Thymus (tissue), 11 donors: Measurements from ENCODE around the gene ZCCHC7. TPM values are rescaled to one million over a fixed set of nuclear protein-coding genes. Genes with fewer than 3 reads are reported as not detected.
"Not testable (repeated sequence)": the region's sequence is repeated elsewhere in the genome, so short reads cannot be mapped to it uniquely, and the experiment has no call there.

Experiments
- DNase-seq, 9 donors: peaks; one replicate each; pipeline ENCODE4 v3.0.0-alpha.2; 2013; ENCODE audit warnings: low spot score in 9 of 9, low read depth in 6 of 9, missing footprints in 1 of 9
- H3K27ac ChIP-seq, 2 donors: one replicate each; pipeline ENCODE4 v1.5.1; 2013; ENCODE audit warnings: control low read depth in 1 of 2, low read depth in 1 of 2, low read length in 1 of 2, mild to moderate bottlenecking in 1 of 2, moderate library complexity in 1 of 2
- H3K27me3 ChIP-seq, 2 donors: one replicate each; pipeline ENCODE4 v1.5.1; 2013; ENCODE audit warnings: low read length in 1 of 2; ENCODE audit not compliant: control insufficient read depth in 2 of 2, insufficient read depth in 1 of 2
- H3K36me3 ChIP-seq, 2 donors: one replicate each; pipeline ENCODE4 v1.5.1; 2013; ENCODE audit warnings: low read length in 1 of 2, mild to moderate bottlenecking in 1 of 2, moderate library complexity in 1 of 2; ENCODE audit not compliant: control insufficient read depth in 2 of 2, insufficient read depth in 2 of 2
- H3K4me1 ChIP-seq, 2 donors: one replicate each; pipeline ENCODE4 v1.5.1; 2013; ENCODE audit warnings: low read length in 2 of 2; ENCODE audit not compliant: control insufficient read depth in 2 of 2, insufficient read depth in 2 of 2
- H3K4me3 ChIP-seq, 2 donors: one replicate each; pipeline ENCODE4 v1.5.1; 2013; ENCODE audit warnings: low read length in 2 of 2, control low read depth in 1 of 2, mild to moderate bottlenecking in 1 of 2
- H3K9me3 ChIP-seq, 2 donors: one replicate each; pipeline ENCODE4 v1.5.1; 2013; ENCODE audit warnings: low read length in 1 of 2, mild to moderate bottlenecking in 1 of 2; ENCODE audit not compliant: control insufficient read depth in 2 of 2, insufficient read depth in 1 of 2
- WGBS: extraction: QIAGEN DNeasy Blood & Tissue Kit; methylation state at CpG from one replicate; pipeline ENCODE4 v1.1.7; 2013; 5-methylcytosine and 5-hydroxymethylcytosine counted together
- polyA plus RNA-seq: library from polyadenylated mRNA; stranded (reverse); fragments of 200-250 nt; gene quantifications from one replicate; pipeline ENCODE4 v1.2.3, GENCODE V29; 2013
- total RNA-seq: library from RNA; stranded (reverse); fragments of 120-200 nt; gene quantifications from one replicate; pipeline ENCODE4 v1.2.4, GENCODE V29; 2013
- donor health status: healthy.

The ZCCHC7 gene
- total and polyA plus RNA-seq, 2 donors, result 21.8 to 22.6 TPM

GRCh38 chr9:37155601-37156000 lies 35.2 kb downstream of the ZCCHC7 start:
- H3K36me3 ChIP-seq, result peaks cover 2 to 8% of the 10 kb centered on the region in 2 donors
- WGBS, result 98% methylated on average over 2 of the region's 2 CpGs
- H3K9me3 ChIP-seq, result no peaks in the 10 kb centered on the region
- no peak overlapping the region for H3K4me3 ChIP-seq
- no peak for DNase-seq
- H3K4me1 ChIP-seq, result no peaks in the 10 kb centered on the region
- no peaks in the 10 kb centered on the region for H3K27me3 ChIP-seq
- no peak overlapping the region for H3K27ac ChIP-seq

- Histone ChIP-seq H3K4me1 (no peaks in the 10 kb centered on the region), H3K27ac (no peak overlapping the region), H3K4me3 (no peak overlapping the region), H3K27me3 (no peaks in the 10 kb centered on the region), H3K9me3 (no peaks in the 10 kb centered on the region), H3K36me3 (peaks cover 2 to 9% of the 10 kb centered on the region in 2 donors)
- WGBS, result 98% methylated on average over 6 of the region's 6 CpGs
- no peak for DNase-seq
These were observed 35.8 kb downstream of the ZCCHC7 start for GRCh38 chr9:37156205-37156604.

- DNase-seq, result no peak
- no peak overlapping the region for H3K27ac ChIP-seq
- H3K27me3 ChIP-seq, result no peaks in the 10 kb centered on the region
- H3K4me1 ChIP-seq, result no peaks in the 10 kb centered on the region
- H3K4me3 ChIP-seq, result no peak overlapping the region
- no peaks in the 10 kb centered on the region for H3K9me3 ChIP-seq
- H3K36me3 ChIP-seq, result peaks cover 2 to 11% of the 10 kb centered on the region in 2 donors
- 99% methylated on average over 4 of the region's 4 CpGs for WGBS
These were observed 36.5 kb downstream of the ZCCHC7 start for GRCh38 chr9:37156781-37157356.

- Histone ChIP-seq H3K27ac (no peak overlapping the region), H3K9me3 (no peaks in the 10 kb centered on the region), H3K27me3 (no peaks in the 10 kb centered on the region), H3K36me3 (peaks cover 2 to 11% of the 10 kb centered on the region in 2 donors), H3K4me3 (no peak overlapping the region), H3K4me1 (no peaks in the 10 kb centered on the region)
- 97% methylated on average over 4 of the region's 4 CpGs for WGBS
- DNase-seq, result no peak
These were observed 37.5 kb downstream of the ZCCHC7 start for GRCh38 chr9:37157726-37158377.

- Histone ChIP-seq H3K4me3 (no peak overlapping the region), H3K9me3 (no peaks in the 10 kb centered on the region), H3K27me3 (no peaks in the 10 kb centered on the region), H3K4me1 (no peaks in the 10 kb centered on the region), H3K36me3 (peaks cover 2 to 11% of the 10 kb centered on the region in 2 donors), H3K27ac (no peak overlapping the region)
- DNase-seq, result no peak
- 98% methylated on average over 4 of the region's 4 CpGs for WGBS
These were observed 42.9 kb downstream of the ZCCHC7 start for GRCh38 chr9:37163299-37163698.

- DNase-seq, H3K4me3 ChIP-seq, H3K9me3 ChIP-seq, H3K27me3 ChIP-seq, H3K4me1 ChIP-seq, H3K27ac ChIP-seq: not testable (repeated sequence)
- WGBS, result 99% methylated on average over 4 of the region's 4 CpGs
- H3K36me3 ChIP-seq, result peaks cover 2 to 11% of the 10 kb centered on the region in 2 donors
These were observed 44.0 kb downstream of the ZCCHC7 start for GRCh38 chr9:37164335-37164734.

GRCh38 chr9:37165644-37166043 lies 45.3 kb downstream of the ZCCHC7 start:
- 95% methylated on average over 1 of the region's 1 CpG for WGBS
- H3K27me3 ChIP-seq, result no peaks in the 10 kb centered on the region
- H3K36me3 ChIP-seq, result peaks cover 0 to 3% of the 10 kb centered on the region in 2 donors
- H3K9me3 ChIP-seq, result no peaks in the 10 kb centered on the region
- H3K27ac ChIP-seq, result no peak overlapping the region
- H3K4me3 ChIP-seq, result no peak overlapping the region
- H3K4me1 ChIP-seq, result no peaks in the 10 kb centered on the region
- no peak for DNase-seq

- WGBS, result over 99% methylated on average over 2 of the region's 2 CpGs
- no peak for DNase-seq
- H3K9me3 ChIP-seq, result no peaks in the 10 kb centered on the region
- no peaks in the 10 kb centered on the region for H3K4me1 ChIP-seq
- H3K27me3 ChIP-seq, result no peaks in the 10 kb centered on the region
- H3K36me3 ChIP-seq, result no peaks in the 10 kb centered on the region
- H3K4me3 ChIP-seq, result no peak overlapping the region
- no peak overlapping the region for H3K27ac ChIP-seq
These were observed 47.2 kb downstream of the ZCCHC7 start for GRCh38 chr9:37167456-37168047.

GRCh38 chr9:37172557-37172956 lies 52.2 kb downstream of the ZCCHC7 start:
- H3K36me3 ChIP-seq, result no peaks in the 10 kb centered on the region
- WGBS, result over 99% methylated on average over 4 of the region's 4 CpGs
- no peaks in the 10 kb centered on the region for H3K9me3 ChIP-seq
- no peaks in the 10 kb centered on the region for H3K4me1 ChIP-seq
- no peaks in the 10 kb centered on the region for H3K27me3 ChIP-seq
- no peak overlapping the region for H3K27ac ChIP-seq
- no peak for DNase-seq
- H3K4me3 ChIP-seq, result no peak overlapping the region
